Measurements from ENCODE around the gene FBXL13. TPM values are rescaled to one million over a fixed set of nuclear protein-coding genes. Genes with fewer than 3 reads are reported as not detected.

The FBXL13 gene
- polyA plus RNA-seq, 1 of the 3 experiments (the other 2 are of a cell fraction) = 1.1 TPM

GRCh38 chr7:102897856-102898531 is 176.6 kb downstream of the FBXL13 start:
- peak overlapping the region; percentile 39 to 69; a peak in 2 of 4 replicates for H3K27ac ChIP-seq (ENCODE audit: low read depth in 2 of 2, low read length in 1 of 2)
- H2AFZ ChIP-seq (ENCODE audit: low read depth) = peak overlapping the region; percentile 20; the same call in 1 of the 2 replicates
- no peak overlapping the region for H3K4me3 ChIP-seq (ENCODE audit: low read depth in 2 of 2, low read length in 1 of 2)
- no peaks in the 10 kb centered on the region for H4K20me1 ChIP-seq (ENCODE audit: insufficient read depth)
- H3K9me2 ChIP-seq = no peaks in the 10 kb centered on the region
- peaks cover 10% of the 10 kb centered on the region for H3F3A ChIP-seq (replicated peaks; ENCODE audit: insufficient read depth)
- ChIA-PET POLR2A (no interaction called here), CTCF (no interaction called here)
- H3K27me3 ChIP-seq (ENCODE audit: insufficient read depth) = no peaks in the 10 kb centered on the region
- no peaks in the 10 kb centered on the region for H3K79me2 ChIP-seq (ENCODE audit: insufficient read depth)
- WGBS (ENCODE audit: low lambda C conversion rate) = 91% methylated on average over 5 of the region's 5 CpGs
- H3K9ac ChIP-seq = no peak overlapping the region
- H3K4me2 ChIP-seq = peak overlapping the region; percentile 1; the same call in 1 of the 2 replicates
- no peak for TF ChIP-seq USF2 (IDR thresholded peaks at IDR 0.05; ENCODE audit: borderline replicate concordance, low read depth, low read length)
- TF ChIP-seq GATA2 (CRISPR knock-in tag; IDR thresholded peaks at IDR 0.05) = no peak
- TF ChIP-seq REST (IDR thresholded peaks at IDR 0.05; ENCODE audit: low read depth, low read length) = no peak
- no peak for TF ChIP-seq ELF1 (IDR thresholded peaks at IDR 0.05)
- TF ChIP-seq NRF1 (IDR thresholded peaks at IDR 0.05; ENCODE audit: low read depth, low read length) = no peak
- no peak for TF ChIP-seq TEAD4 (IDR thresholded peaks at IDR 0.05; ENCODE audit: borderline replicate concordance, insufficient read depth)
- no peak for TF ChIP-seq YY1 (IDR thresholded peaks at IDR 0.05; ENCODE audit: low read depth)
- no peak for TF ChIP-seq RCOR1 (IDR thresholded peaks at IDR 0.05; ENCODE audit: low read length)
- TF ChIP-seq MXI1 (IDR thresholded peaks at IDR 0.05; ENCODE audit: low read depth, low read length) = no peak
- no peak for TF ChIP-seq ZBTB33 (IDR thresholded peaks at IDR 0.05; ENCODE audit: borderline replicate concordance, low read depth)
- no peak for TF ChIP-seq FOXM1 (IDR thresholded peaks at IDR 0.05; ENCODE audit: low read depth)
- TF ChIP-seq GABPA (IDR thresholded peaks at IDR 0.05; ENCODE audit: low read depth) = no peak
- no peak for TF ChIP-seq MEF2A (IDR thresholded peaks at IDR 0.05; ENCODE audit: borderline replicate concordance, low read depth)
- TF ChIP-seq CHD2 (IDR thresholded peaks at IDR 0.05; ENCODE audit: low read length, partially characterized antibody) = no peak
- TF ChIP-seq SMC3 (IDR thresholded peaks at IDR 0.05; ENCODE audit: low read depth, low read length) = no peak
- no peaks in the 10 kb centered on the region for H3K36me3 ChIP-seq (replicated peaks in 1 of 2; ENCODE audit: control insufficient read depth in 1 of 2, insufficient read depth in 2 of 2, low read length in 1 of 2)
- no peaks in the 10 kb centered on the region for H3K9me3 ChIP-seq
- H3K4me1 ChIP-seq (ENCODE audit: control insufficient read depth in 1 of 2, insufficient read depth in 2 of 2, low read depth in 1 of 2, low read length in 1 of 2) = peaks cover 1 to 7% of the 10 kb centered on the region in 2 experiments; a peak in 2 of 4 replicates
- DNase-seq = no peak
